Measurements from ENCODE around the gene CREM.

Gene CREM

GRCh38 chr10:35216956-35217355 lies 90.3 kb downstream of the CREM start:
- in situ Hi-C loops (cut with MboI; ENCODE audit: low sequenced_read_pairs), result loop anchor here (10.0 to 25.0 kb wide), 2 partner anchors 92 to 555 kb away; partner anchors contain the start of gene CREM

- in situ Hi-C loops (cut with MboI; ENCODE audit: low sequenced_read_pairs), result loop anchor here (10.0 to 25.0 kb wide), 2 partner anchors 93 to 555 kb away; partner anchors contain the start of gene CREM
These were observed 90.8 kb downstream of the CREM start for GRCh38 chr10:35217455-35217854.

- in situ Hi-C loops (cut with MboI; ENCODE audit: low sequenced_read_pairs), result loop anchor here (10.0 to 25.0 kb wide), 2 partner anchors 94 to 556 kb away; partner anchors contain the start of gene CREM
These were observed 91.8 kb downstream of the CREM start for GRCh38 chr10:35218339-35218955.

- in situ Hi-C loops (cut with MboI; ENCODE audit: low sequenced_read_pairs), result loop anchor here (10.0 to 25.0 kb wide), 2 partner anchors 94 to 557 kb away; partner anchors contain the start of gene CREM
These were observed 92.6 kb downstream of the CREM start for GRCh38 chr10:35219292-35219691.

- in situ Hi-C loops (cut with MboI; ENCODE audit: low sequenced_read_pairs), result loop anchor here (10.0 to 25.0 kb wide), 2 partner anchors 95 to 558 kb away; partner anchors contain the start of gene CREM
These were observed 93.5 kb downstream of the CREM start for GRCh38 chr10:35219891-35220890.

GRCh38 chr10:35223016-35223415 lies 96.4 kb downstream of the CREM start:
- in situ Hi-C loops (cut with MboI; ENCODE audit: low sequenced_read_pairs), result loop anchor here (25.0 kb wide), 1 partner anchor 561 kb away; no protein-coding TSS in a partner anchor

GRCh38 chr10:35224045-35224740 lies 97.5 kb downstream of the CREM start:
- in situ Hi-C loops (cut with MboI; ENCODE audit: low sequenced_read_pairs), result loop anchor here (25.0 kb wide), 1 partner anchor 562 kb away; no protein-coding TSS in a partner anchor

- in situ Hi-C loops (cut with MboI; ENCODE audit: low sequenced_read_pairs), result no loop called here
These were observed 98.6 kb downstream of the CREM start for GRCh38 chr10:35225204-35225603.

GRCh38 chr10:35226507-35226906 lies 99.9 kb downstream of the CREM start:
- in situ Hi-C loops (cut with MboI; ENCODE audit: low sequenced_read_pairs), result no loop called here

- in situ Hi-C loops (cut with MboI; ENCODE audit: low sequenced_read_pairs), result no loop called here
These were observed 101.4 kb downstream of the CREM start for GRCh38 chr10:35228058-35228457.

- in situ Hi-C loops (cut with MboI; ENCODE audit: low sequenced_read_pairs), result no loop called here
These were observed 105.0 kb downstream of the CREM start for GRCh38 chr10:35231646-35232045.

GRCh38 chr10:35232527-35232926 lies 105.9 kb downstream of the CREM start:
- in situ Hi-C loops (cut with MboI; ENCODE audit: low sequenced_read_pairs), result no loop called here

GRCh38 chr10:35234073-35234472 lies 107.4 kb downstream of the CREM start:
- in situ Hi-C loops (cut with MboI; ENCODE audit: low sequenced_read_pairs), result no loop called here

- in situ Hi-C loops (cut with MboI; ENCODE audit: low sequenced_read_pairs), result no loop called here
These were observed 110.1 kb downstream of the CREM start for GRCh38 chr10:35236739-35237138.

- in situ Hi-C loops (cut with MboI; ENCODE audit: low sequenced_read_pairs), result no loop called here
These were observed 111.3 kb downstream of the CREM start for GRCh38 chr10:35237766-35238512.

GRCh38 chr10:35244549-35244948 lies 117.9 kb downstream of the CREM start:
- in situ Hi-C loops (cut with MboI; ENCODE audit: low sequenced_read_pairs), result no loop called here

- in situ Hi-C loops (cut with MboI; ENCODE audit: low sequenced_read_pairs), result no loop called here
These were observed 120.2 kb downstream of the CREM start for GRCh38 chr10:35246770-35247343.

- in situ Hi-C loops (cut with MboI; ENCODE audit: low sequenced_read_pairs), result no loop called here
These were observed 124.9 kb downstream of the CREM start for GRCh38 chr10:35251373-35252100.
